HG03039 (cell line): ENCODE results near the gene TMEM109.

Experiments
- ATAC-seq: cut with Tn5 transposase; IDR thresholded peaks from one replicate; pipeline ENCODE4 v1.9.1; 2021; ENCODE audit warnings: mild to moderate bottlenecking, moderate library complexity; ENCODE audit not compliant: unreplicated experiment

Gene TMEM109

DNA sequence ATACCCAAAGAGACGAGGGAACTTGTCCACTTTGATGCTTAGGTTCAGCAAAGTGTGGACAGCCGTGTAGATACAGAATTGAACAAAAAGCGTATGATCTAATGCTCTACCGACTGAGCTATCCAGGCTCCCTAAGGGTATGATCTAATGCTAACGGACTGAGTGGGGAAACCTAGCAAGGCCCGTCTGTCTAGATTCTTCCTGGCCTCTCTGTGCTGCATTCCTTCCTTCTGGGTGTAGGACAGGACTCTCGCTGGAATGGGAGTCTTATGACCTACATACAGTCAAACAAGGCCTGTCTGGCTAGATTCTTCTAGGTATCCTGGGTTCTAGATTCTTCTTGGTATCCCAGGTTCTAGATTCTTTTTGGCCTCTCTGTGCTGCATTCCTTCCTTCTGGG lies 46.4 kb downstream of the TMEM109 start:
- no peak for ATAC-seq

DNA sequence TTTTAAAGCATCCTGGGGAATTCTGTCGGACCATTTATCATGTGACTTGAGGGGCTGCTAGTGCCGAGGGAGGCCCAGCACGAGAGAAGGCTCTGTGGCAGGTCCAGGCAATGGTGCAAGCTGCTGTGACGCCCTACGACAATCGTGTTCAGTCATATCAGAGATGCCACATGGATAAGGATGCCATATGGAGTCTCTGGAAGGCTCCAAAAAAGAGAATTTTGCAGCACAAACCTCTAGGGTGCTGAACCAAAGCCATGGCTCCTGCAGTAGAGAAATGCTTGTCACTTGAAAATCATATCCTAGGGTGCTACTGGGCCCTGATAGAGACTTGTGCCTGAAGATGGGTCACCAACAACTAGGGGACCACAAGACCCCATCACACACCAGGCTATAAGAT lies 50.8 kb downstream of the TMEM109 start:
- no peak for ATAC-seq

DNA sequence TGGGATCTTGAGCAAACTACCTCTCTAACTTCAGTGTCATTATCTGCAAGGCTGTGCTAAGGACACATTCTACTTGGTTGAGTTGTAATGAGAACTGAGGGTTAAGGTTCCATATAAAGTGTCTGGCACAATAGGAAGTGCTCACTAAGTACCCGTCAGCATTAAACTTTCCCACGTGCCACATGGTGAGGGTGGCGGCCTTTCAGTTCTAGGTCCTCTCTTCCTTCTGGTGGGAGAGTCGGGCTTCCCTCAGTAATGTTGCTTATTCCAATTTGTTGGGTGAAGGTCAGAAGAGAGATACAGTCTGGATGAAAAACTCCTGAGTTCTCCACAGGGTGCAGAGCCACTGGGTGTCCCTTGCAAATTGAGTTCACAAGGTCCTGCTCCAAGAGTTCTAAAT lies 52.9 kb downstream of the TMEM109 start:
- ATAC-seq: no peak

DNA sequence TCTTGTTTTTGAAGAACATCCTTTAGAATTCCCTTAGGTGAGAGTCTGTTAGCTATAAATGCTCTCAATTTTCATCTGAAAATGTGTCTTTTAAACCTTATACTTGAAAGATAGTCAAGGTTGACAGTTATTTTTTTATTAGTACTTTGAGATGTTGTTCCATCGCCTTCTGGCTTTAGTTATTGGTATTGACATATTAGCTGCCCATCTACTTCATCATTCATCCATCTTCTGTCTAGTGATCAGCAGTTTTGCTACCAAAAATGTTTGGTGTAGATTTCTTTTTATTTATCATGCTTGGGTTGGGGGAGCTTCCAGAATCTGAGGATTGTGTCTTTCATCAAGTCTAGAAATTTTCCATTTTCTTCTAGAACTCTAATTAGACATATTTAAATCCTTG lies 54.3 kb downstream of the TMEM109 start:
- ATAC-seq: no peak

DNA sequence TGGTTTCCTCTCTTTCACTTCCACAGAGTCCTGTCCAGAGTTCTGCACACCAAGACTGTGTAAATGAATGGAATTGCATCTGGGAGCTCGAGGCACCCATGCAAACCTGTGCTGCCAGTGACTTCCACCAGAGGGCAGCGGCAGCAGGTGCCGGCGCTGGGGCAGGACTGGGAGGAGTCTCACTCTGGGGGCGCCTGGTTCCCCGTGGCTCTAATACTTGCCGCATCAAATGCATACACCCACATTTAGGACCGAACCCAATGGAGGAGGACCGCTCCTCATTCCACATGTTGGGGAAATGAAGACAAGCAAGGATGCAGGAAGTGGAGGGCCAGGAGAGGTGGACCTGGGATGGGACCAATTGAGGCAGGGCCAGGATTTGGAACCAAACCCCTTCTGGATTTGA lies 56.4 kb downstream of the TMEM109 start:
- ATAC-seq: no peak

DNA sequence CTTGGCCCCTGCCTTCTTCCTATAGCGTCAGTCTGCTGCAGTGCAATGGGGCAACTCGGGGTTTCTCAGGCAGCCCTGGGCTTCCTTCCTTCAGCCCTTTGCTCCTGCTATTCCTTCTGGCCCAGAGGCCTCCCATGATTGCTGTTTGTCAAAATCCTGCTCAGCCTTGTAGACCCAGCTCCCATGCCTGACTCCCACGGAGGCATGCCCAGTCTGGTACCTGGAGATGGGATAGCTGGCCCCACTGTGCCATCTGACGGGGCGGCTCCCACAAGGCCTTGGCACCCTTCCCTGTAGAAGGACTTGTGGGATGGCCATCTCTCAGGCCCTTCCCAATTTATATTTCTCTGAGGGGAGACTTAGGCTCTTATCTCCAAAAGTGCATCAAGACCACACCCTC lies 56.9 kb downstream of the TMEM109 start:
- ATAC-seq: no peak

DNA sequence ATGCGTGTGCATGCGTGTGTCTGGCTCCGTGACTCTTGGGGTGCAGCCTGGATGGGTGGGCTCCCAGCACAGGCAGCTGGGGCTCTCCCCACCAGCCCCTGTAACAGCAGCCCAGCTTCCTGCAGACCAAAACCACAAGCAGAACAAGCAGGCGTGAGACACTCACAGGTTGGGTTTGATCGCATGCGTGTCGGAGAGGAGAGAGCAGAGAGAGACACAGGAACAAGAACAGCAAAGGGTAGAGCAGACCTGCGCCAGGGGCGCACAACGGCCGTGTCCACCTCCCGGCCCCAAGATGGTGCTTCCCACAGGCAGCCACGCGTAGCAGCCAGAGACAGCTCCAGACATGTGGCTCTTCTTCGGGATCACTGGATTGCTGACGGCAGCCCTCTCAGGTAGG lies 57.6 kb downstream of the TMEM109 start, which contains the start of gene CD6:
CD6 (plus strand) TSS at position 161 of the 400 bp plus-strand sequence; CDS start at position 347, 186 bp downstream.
- no peak for ATAC-seq

DNA sequence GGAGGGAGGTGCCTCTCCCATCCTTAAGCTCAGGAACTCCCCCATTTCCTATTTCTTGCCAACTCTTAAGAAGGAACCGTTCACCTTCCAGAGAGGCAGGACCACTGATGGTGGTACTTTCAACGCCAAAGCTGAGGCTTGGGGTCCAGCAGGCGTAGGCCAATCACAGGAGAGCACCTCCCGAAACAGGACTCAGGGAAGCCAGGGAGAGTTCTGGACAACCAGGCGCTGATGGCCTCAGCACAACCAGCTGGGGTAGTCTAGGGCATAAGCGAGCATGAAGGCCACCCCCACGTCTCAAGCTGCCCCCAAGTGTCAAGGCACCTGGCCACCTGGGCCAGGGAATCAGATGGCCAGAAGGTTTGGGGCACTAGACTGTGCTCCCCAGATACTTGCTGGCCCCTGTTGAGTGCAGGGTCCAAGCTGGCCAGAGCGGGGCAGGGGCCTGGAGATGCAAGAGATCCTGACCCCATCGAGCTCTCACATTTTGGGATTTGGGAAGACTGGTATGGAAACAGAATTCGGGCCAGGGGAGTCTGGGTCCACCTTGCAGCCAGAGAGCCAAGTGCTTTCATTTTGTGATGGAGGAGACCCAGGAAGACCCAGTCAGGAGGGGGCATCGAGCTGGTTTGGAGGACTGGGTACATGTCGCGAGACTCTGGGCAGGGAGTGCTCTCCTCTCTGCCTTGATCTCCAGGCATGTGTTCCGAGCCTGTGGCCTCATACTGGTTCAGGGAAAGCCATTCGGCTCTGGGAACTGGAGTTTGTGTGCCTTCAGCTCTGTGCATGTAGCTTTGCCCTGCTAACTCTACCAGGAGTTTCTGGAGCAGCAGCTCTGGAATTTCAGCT lies 58.4 kb downstream of the TMEM109 start:
- ATAC-seq: no peak
